ENCODE data around the gene SLC40A1.
"Not testable (repeated sequence)": the region's sequence is repeated elsewhere in the genome, so short reads cannot be mapped to it uniquely, and the experiment has no call there.

Gene SLC40A1

DNA sequence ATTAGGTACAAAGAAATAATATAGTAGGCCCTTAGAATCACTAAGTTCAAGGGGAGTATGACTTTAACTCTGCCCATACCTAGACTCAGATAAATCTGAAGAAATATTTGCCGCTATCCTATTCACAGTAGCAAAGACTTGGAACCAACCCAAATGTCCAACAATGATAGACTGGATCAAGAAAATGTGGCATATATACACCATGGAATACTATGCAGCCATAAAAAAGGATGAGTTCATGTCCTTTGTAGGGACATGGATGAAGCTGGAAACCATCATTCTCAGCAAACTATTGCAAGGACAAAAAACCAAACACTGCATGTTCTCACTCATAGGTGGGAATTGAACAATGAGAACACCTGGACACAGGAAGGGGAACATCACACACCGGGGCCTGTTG lies 21.1 kb upstream of the SLC40A1 start:
- in situ Hi-C loops (cut with MboI; ENCODE audit: low sequenced_read_pairs): not testable (repeated sequence)

DNA sequence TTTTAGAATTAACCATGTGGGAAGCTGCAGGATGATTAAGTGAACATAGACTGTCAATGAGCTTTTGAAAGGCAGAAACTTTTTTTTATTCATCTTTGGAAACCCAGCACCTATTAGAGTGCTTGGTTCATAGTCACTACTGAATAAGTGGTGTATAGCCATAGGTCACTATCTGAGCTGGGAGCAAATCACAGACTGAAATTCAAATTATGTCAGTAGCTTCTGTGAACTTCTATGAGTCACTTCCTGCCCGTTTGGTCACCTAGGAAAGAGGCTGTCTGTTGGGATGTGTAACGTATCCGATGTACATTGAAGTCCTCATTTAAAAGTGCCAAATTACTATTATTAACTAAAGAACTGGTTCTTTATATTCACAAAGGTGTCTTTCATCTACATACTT lies 20.5 kb upstream of the SLC40A1 start:
- in situ Hi-C loops (cut with MboI; ENCODE audit: low sequenced_read_pairs): no loop called here

DNA sequence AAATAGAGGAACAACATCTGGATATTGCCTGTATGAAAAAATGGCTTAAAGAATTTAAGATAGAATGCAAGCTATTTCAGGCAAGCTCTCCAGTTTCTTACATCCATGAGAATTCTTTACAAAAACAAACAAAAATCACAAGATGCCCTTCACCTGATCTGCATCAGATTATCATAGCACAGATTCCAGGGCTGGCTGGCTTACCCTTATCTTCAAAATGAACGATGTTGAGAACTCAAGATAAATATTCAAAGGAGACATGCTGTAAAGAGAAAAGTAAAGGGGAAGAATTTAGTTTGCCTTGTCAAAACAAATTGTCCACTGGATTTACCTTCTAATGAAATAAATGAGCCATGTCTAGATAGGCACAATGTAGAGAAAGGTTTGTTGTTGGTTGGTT lies 18.7 kb upstream of the SLC40A1 start:
- in situ Hi-C loops (cut with MboI; ENCODE audit: low sequenced_read_pairs): no loop called here

DNA sequence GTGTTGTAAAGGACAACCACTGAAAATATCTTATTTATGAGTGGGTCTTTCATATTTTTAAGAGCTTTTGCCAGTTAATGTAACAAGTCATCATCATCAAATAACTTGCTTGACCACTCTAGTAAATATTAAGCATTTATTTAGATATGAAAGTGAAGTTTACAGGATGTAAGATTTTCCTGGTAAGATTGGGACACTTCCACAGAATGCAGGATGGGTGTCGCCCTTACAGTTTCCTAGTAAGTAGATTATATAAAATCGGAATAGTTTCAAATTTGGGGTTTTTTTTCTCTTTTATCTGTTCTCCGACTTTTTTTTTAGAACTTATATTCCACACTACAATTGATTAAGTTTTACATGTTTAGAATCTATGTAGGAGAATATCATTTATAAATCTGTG lies 14.8 kb upstream of the SLC40A1 start:
- in situ Hi-C loops (cut with MboI; ENCODE audit: low sequenced_read_pairs): no loop called here

DNA sequence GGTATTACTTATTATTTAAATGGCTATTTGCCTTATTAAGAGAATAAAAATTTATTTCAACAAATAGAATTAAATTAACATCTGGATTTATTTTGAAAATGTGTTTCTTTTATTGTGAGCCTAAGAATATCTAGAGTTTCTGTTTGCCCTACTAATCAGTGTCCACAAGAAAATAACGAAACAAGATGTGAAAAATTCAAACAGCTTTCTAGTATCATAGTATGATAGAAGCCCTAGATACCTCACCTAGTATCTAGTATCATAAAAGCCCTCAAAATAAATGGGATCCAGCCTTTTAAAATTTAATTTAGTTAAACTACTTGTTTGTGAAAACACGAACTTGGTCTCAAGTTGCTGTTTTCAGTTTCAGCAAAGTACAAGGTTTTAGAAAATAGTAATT lies 13.7 kb upstream of the SLC40A1 start:
- in situ Hi-C loops (cut with MboI; ENCODE audit: low sequenced_read_pairs): no loop called here

DNA sequence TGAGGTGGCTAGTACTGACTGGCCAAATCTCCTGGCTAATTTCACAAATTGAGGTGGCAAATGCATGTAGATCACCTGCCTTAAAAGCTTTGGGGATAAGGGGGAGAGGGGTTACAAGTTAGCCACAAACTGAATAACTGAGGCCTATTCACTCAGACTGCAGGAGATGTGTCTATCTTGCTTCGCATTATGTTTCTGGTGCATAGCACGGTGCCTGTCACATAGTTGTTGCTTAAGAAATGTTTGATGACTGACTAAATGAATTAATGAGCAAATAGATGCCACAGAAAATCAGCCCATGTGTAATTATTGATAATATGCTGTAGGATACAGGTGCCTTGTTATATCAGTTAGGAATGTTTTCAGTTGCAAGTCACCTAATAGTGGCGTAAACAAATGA lies 12.5 kb upstream of the SLC40A1 start:
- in situ Hi-C loops (cut with MboI; ENCODE audit: low sequenced_read_pairs): no loop called here

DNA sequence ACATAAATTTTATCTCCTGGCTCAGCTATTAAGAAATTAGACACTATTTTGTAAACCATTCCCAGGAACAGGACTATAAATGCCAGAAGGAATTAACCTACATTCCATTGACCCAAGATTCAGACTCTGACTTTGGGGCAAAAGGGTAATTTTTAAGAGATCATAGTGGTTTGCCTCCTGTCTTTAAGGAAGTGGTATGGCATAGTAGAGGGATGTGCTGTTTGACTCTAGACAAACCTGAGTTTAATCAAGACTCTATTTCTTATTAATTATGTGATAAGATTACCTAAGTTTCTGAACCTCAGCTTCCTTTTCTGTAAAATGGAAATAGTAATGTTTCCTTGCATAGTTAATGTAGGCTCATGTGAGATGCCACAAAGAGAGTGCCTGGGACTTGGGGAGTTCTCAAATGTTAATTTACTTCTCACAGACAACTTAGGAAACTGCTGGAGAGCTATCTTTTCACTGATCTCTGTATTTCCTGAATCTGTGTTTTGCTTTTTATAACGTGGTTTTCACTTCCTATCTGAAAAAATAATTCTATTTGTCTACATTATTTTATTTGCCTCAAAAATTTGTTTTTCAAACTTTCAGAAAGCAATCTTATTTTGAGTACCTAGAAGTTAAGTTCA lies 11.9 kb upstream of the SLC40A1 start:
- in situ Hi-C loops (cut with MboI; ENCODE audit: low sequenced_read_pairs): no loop called here

DNA sequence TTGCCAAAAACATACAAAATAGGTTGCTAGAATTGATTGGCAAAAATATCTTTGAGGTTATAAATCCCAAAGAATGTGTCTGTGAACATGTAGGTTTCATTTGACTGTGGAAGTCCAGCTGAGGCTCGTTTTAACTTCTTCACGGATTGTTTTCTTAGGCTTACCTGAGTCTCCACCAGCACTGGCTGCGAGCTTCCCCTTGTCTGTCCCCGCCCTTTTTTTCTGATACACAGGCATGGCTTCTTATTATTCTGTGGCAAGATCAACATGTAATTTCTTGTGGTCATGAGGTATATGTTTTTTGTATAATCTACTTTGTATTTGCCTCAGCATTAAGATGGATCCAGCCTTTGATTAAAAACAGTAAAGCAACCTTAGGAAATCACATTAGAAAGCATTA lies 7.2 kb upstream of the SLC40A1 start:
- in situ Hi-C loops (cut with MboI; ENCODE audit: low sequenced_read_pairs): no loop called here

DNA sequence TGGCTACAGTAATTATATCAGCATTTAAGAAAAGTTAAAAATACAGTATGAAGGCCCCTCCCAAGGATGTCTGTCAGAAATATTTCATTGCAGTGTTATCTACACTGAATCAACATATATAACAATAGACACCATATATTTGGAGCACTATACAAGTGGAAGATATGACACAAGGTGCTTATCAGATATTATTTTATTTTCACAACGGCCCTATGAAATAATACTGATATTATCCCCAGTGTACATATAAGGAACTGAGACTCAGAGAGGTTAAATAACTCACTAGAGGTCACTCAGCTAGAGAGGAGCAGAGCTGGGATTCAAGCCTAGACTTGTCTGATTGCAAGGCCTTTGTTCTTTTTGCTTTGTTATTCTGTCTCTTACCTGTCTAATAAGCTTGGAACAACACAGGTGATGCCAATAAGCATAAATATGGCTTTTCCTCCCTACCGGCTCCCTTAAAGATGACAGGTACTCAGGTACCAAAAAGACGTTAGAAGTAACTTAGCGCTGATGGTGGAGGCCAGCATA lies 4.7 kb upstream of the SLC40A1 start:
- in situ Hi-C loops (cut with MboI; ENCODE audit: low sequenced_read_pairs): no loop called here

DNA sequence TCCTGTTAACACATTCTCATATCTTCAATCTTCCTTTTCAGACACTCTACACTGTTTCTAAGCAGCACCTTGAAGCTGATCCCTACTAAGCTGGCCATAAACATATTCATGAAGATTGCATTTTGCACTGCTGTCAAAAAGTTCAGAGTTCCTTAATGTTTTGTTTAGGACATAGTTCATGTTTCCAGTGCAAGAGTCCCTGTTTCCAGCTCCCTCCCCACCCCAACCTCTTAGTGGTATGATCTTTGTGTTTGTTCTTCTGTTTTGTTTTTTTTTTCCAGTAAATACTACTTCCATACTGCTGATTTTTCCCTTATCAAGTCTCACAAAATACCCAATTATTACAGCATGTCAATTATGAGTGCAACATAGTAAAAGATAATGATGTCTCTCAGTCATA lies 4.1 kb upstream of the SLC40A1 start:
- in situ Hi-C loops (cut with MboI; ENCODE audit: low sequenced_read_pairs): no loop called here

DNA sequence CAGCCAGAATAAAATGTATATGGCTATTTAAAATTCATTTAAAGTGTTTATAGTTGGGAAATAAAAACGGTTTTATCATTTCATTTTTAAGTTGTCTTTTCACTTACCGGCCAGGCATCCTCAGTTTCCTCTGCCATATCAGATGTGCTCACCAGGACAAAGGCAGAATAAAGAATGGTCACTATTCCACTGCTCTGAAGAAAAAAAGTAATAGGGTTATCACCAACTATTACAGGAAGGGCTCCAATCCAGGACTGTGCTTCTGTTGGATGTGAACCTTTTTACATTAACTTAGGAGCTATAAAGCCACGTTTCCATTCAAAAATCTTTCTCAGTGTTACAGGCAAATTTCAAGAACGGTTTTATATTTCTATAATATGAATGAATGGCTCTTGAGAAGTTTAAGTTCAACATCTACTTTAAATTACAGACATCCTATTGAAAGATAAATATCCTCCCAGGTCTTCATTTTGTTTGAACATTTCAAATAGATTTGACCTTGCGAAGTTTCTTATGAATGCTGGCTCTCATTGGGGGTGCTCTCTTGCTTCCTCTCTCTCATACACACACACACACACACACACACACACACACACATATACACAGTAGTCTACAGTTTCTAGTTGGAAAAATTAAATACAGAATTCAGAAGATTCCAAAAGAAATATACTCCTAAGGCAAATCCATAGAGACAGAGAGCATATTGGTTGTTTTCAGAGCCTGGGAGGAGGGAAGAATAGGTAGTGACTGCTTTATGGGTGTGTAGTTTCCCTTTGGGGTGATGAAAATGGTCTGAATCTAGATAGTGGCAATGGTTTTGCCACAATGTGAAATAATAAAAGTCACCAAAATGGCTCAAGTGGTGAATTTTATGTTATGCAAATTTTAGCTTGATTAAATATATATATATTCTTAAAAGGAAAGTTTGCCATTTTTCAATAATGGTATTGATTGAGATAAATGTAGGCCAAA lies 2.9 kb upstream of the SLC40A1 start:
- in situ Hi-C loops (cut with MboI; ENCODE audit: low sequenced_read_pairs): no loop called here

DNA sequence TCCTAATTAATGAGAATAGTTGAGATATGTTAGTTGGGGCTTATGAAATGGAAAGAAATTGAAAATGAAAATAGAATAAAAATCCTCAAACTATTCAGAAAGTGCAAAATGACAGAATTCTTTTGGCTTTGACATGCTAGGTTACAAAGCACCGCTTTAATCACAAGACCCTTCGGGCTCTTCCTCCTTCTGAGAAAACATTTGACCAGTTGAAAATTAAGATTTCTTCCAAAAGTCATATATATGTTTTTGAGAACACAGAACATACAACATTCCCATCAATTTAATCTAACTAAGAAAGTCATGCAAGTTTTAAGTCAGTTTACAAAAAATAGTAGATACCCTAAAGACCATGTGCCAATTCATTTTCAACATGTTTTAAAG lies 2.2 kb upstream of the SLC40A1 start:
- in situ Hi-C loops (cut with MboI; ENCODE audit: low sequenced_read_pairs): no loop called here

DNA sequence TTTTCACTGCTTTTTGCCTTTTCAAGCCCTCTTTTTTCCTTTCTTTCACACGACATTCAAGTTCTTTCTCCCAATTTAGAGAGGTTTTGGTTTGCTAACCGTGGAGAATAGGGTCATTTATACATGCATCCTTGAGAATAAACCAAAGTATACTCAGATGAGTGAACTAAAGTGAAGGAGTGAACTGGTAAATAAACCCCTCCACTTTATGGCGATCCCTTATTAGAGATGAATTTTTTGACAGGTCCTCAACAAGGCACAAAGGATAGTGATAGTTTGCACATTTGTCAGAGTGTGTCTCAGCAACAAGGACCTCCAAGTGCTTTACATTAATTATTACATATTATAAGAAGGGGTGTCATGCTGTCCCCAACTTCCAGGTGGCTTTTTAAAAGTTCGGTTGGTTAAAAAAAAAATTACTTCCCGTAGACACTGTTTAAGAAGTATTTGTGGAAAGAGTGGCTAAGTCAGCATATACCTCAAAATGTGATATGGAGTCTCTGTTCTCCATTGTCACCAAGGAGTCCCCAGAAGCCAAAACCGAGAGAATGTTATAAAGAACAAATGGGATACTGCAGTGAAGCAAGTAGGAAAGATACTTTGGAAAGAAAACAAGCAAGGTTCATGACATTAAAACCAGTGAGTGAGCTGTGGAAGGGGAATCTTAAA lies 1.7 kb upstream of the SLC40A1 start:
- in situ Hi-C loops (cut with MboI; ENCODE audit: low sequenced_read_pairs): no loop called here

DNA sequence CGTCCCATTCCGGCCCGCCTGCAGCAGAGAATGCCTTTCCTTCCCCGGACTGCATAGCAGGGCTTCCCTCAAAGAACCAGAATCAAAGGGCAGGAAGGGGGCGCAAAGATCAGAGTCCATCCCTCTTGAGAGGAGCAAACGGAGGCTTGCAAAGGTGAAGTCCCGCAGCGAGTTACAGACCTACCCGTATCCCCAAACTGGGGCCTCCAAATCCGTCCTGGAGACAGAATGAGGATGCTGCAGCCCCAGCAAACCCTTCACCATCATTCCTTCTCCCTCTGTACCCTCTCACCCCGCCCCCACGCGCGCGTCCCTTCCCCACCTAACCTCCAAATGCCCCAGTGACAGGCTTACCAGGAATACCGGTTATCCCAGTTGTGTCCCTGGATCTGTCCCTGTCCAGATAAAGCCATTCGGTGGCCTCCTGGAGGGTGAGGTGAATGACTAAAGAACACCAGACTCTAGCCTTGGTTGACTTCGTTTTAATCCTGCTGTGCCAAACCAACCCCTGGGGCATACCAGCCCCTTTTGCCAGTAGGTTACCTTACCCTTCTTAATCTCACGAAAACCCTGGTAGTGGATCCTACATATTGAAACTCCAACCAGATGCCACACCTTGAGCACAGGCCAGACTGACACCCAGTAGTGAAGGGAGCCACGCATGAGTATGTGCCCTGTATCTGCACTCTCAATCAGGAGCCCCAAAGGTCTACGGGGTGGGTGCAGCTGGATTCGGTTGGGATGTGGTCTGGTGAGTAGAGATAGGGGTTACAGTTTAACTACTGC lies 961 bp upstream of the SLC40A1 start:
- in situ Hi-C loops (cut with MboI; ENCODE audit: low sequenced_read_pairs): no loop called here

DNA sequence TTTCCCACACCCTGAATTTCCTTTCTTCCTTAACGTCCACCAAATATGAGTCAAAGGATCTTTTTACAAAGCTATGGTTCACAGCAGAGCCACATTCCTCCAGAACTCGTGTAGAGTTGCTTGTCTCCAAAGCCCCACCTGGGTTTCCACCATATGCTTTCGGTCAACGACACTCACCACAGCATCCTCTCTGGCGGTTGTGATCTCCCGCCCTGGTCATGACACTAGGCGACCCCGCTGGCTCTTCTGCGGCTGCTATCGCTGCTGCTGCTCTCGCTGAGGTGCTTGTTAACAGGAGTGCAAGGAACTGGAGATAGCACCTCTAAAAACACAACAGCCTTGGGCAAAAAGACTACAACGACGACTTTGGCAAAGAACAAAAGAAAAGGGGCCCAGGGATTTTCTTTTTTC lies 340 bp downstream of the SLC40A1 start:
- in situ Hi-C loops (cut with MboI; ENCODE audit: low sequenced_read_pairs): no loop called here

DNA sequence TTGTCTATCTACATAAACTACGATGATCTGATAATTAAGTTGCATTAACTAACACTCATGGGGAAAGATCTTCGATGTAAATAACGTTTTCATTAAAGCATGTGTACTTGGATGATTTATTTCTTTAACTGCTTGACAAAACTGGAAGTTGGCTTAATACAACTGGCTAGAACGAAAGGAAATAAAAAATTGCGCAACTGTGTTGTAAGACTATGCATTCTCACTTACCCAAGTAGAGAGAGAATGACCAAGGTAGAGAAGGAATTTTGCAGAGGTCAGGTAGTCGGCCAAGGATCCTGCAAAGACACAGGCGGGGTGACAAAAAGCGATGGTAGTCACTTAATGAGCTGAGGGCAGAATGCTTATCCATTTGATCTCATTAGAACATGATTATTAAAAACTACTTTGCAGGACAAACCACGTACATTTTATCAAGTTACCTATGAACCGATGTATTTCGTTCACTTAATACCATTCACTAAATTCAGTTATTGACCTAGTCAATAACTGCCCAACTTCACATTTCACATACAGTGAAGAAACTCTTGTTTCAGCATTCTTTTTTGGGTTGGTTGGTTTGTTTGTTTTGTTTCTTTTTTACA lies 900 bp downstream of the SLC40A1 start:
- in situ Hi-C loops (cut with MboI; ENCODE audit: low sequenced_read_pairs): no loop called here

DNA sequence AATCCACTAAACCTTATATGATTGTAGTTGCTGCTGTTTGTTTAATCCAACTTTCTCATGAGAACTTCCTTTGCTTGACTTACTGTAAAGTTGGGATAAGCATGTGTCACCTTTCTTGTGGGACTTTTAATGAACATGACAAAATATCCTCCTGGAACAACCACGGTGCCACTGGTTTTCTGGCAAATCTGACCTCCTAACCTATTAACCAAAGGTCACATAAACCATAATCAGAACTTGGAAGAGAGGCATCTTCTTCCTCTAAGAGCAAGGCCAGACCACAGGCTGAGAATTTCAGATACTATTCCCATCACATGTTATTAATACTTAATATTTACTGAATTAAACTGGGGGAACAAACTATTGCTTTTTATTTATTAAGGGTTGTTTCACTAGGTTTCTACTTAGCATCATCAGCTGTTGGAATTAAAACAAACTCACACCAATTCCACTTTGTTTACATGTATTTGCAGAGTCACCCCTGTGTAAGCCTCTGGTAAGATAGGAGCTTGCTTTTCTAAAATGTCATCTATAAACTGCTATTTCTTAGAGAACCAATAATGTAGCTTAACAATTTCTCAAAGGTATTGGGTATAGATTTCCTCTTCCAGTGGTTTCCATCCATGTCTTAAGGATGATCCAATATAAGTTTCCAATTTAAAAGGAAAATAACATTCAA lies 2.2 kb downstream of the SLC40A1 start:
- in situ Hi-C loops (cut with MboI; ENCODE audit: low sequenced_read_pairs): no loop called here

DNA sequence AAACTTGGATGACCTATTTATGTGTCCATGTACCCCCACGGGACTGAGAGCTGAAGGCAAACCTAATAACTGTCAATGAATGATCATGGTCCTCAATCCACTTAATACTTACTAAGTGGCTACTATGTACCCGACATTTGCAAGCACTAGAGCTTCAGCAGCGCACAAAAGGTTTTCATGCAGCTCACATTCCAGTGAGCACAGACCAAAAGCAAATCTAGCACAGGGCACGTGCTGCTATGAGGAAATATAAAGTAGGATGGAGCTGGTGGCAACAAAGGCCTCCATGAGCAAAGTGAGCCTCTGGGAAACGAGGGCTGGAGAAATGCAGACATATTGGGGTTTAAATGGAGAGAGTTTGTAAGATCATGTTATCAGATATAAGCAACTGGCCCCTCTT lies 3.5 kb downstream of the SLC40A1 start:
- in situ Hi-C loops (cut with MboI; ENCODE audit: low sequenced_read_pairs): no loop called here

DNA sequence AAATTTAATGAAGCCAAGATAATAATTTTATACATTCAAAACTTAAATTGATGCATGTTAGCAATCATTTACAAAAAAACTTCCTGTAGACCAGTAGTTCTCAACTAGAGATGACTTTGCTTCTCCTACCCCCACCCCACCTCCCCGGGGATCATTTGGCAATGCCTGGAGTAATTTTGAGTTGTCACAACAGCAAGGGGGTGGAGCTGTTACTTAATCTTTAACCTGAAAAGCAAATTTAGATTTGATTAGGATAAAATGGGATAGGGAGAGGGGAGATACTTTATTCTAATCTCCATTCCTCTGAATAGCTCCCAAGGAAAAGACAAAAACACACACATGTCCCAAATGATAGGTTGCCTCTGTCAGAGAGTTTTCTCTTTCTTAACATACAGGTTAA lies 4.2 kb downstream of the SLC40A1 start:
- in situ Hi-C loops (cut with MboI; ENCODE audit: low sequenced_read_pairs): no loop called here

Measured in HL-60/S4 treated with retinoic acid at 250 ng/mL for 4 days and 3 days (cell line).